GM23338 (cell line): ENCODE data around the gene ARSB.

Experiments
- CTCF ChIP-seq, 2 experiments: fragments of 200-600 bp in 1 of 2; sonication (generic) in 1 of 2; conservative IDR thresholded peaks; 2 replicates each; pipeline versions ENCODE4 v1.5.1 to v1.6.1; 2016 to 2017; ENCODE audit warnings: antibody characterized with exemption in 2 of 2, low read depth in 2 of 2, mild to moderate bottlenecking in 2 of 2, moderate library complexity in 1 of 2
- POLR2AphosphoS5 ChIP-seq: IDR thresholded peaks from 2 replicates; pipeline ENCODE4 v1.6.1; 2016; ENCODE audit warnings: antibody characterized with exemption, low read depth
- REST ChIP-seq: IDR thresholded peaks from one replicate; pipeline ENCODE4 v1.6.1; 2018; ENCODE audit warnings: antibody characterized with exemption; ENCODE audit not compliant: unreplicated experiment
- ZNF114 ChIP-seq: fragments of 250-450 bp; sonication (Bioruptor Pico); IDR thresholded peaks from 2 replicates; pipeline ENCODE4 v1.5.0; 2020; ENCODE audit warnings: mild to moderate bottlenecking, moderate library complexity

GRCh38 chr5:78824831-78825281 is 160.3 kb downstream of the ARSB start:
- TF ChIP-seq POLR2AphosphoS5 (no peak), CTCF (conservative IDR thresholded peaks at IDR 0.05; ENCODE audit: low read depth in 2 of 2) (no peak), ZNF114 (CRISPR knock-in tag) (no peak), REST (no peak)
